ENCODE measurements around the gene MCC. TPM values are rescaled to one million over a fixed set of nuclear protein-coding genes. Genes with fewer than 3 reads are reported as not detected.

Gene MCC
- total RNA-seq, 1 donor from 2014 or later, result 20.6 TPM

GRCh38 chr5:113256671-113257452 is 231.4 kb downstream of the MCC start:
- Histone ChIP-seq H3K4me1 (peaks cover 22% of the 10 kb centered on the region), H3K27me3 (ENCODE audit: low read depth) (no peaks in the 10 kb centered on the region), H3K9me3 (no peaks in the 10 kb centered on the region), H3K4me3 (no peak overlapping the region), H3K36me3 (no peaks in the 10 kb centered on the region), H3K27ac (no peak overlapping the region)
- intact Hi-C loops (cut with DNase I), result no loop called here
- TF ChIP-seq, protein P1, sequence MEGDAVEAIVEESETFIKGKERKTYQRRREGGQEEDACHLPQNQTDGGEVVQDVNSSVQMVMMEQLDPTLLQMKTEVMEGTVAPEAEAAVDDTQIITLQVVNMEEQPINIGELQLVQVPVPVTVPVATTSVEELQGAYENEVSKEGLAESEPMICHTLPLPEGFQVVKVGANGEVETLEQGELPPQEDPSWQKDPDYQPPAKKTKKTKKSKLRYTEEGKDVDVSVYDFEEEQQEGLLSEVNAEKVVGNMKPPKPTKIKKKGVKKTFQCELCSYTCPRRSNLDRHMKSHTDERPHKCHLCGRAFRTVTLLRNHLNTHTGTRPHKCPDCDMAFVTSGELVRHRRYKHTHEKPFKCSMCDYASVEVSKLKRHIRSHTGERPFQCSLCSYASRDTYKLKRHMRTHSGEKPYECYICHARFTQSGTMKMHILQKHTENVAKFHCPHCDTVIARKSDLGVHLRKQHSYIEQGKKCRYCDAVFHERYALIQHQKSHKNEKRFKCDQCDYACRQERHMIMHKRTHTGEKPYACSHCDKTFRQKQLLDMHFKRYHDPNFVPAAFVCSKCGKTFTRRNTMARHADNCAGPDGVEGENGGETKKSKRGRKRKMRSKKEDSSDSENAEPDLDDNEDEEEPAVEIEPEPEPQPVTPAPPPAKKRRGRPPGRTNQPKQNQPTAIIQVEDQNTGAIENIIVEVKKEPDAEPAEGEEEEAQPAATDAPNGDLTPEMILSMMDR (IDR thresholded peaks at IDR 0.05), result no peak
- no peak for DNase-seq
- no peak for ATAC-seq

- TF ChIP-seq, protein P1 (IDR thresholded peaks at IDR 0.05), result no peak
- DNase-seq (no peak), ATAC-seq (no peak)
- intact Hi-C loops (cut with DNase I), result no loop called here
- peaks cover 32% of the 10 kb centered on the region for H3K4me1 ChIP-seq
- no peaks in the 10 kb centered on the region for H3K27me3 ChIP-seq (ENCODE audit: low read depth)
- no peak overlapping the region for H3K4me3 ChIP-seq
- H3K36me3 ChIP-seq, result no peaks in the 10 kb centered on the region
- H3K27ac ChIP-seq, result no peak overlapping the region
- H3K9me3 ChIP-seq, result no peaks in the 10 kb centered on the region
Measured at GRCh38 chr5:113255579-113256386, 232.5 kb downstream of the MCC start.

GRCh38 chr5:113255105-113255504 is 233.1 kb downstream of the MCC start:
- TF ChIP-seq, protein P1 (IDR thresholded peaks at IDR 0.05), result no peak
- no peaks in the 10 kb centered on the region for H3K9me3 ChIP-seq
- peak overlapping the region; percentile 25 for H3K27ac ChIP-seq
- no peaks in the 10 kb centered on the region for H3K36me3 ChIP-seq
- DNase-seq (no peak), ATAC-seq (no peak)
- H3K27me3 ChIP-seq (ENCODE audit: low read depth), result no peaks in the 10 kb centered on the region
- intact Hi-C loops (cut with DNase I), result no loop called here
- peaks cover 35% of the 10 kb centered on the region for H3K4me1 ChIP-seq
- no peak overlapping the region for H3K4me3 ChIP-seq

- Histone ChIP-seq H3K27me3 (ENCODE audit: low read depth) (no peaks in the 10 kb centered on the region), H3K36me3 (no peaks in the 10 kb centered on the region), H3K9me3 (no peaks in the 10 kb centered on the region), H3K27ac (no peak overlapping the region), H3K4me1 (peaks cover 38% of the 10 kb centered on the region), H3K4me3 (no peak overlapping the region)
- DNase-seq (no peak), ATAC-seq (no peak)
- intact Hi-C loops (cut with DNase I), result no loop called here
- TF ChIP-seq, protein P1 (IDR thresholded peaks at IDR 0.05), result no peak
Measured at GRCh38 chr5:113253037-113253436, 235.2 kb downstream of the MCC start.

- no peaks in the 10 kb centered on the region for H3K9me3 ChIP-seq
- no peak overlapping the region for H3K4me3 ChIP-seq
- intact Hi-C loops (cut with DNase I), result no loop called here
- ATAC-seq, result no peak
- DNase-seq, result no peak
- H3K27me3 ChIP-seq (ENCODE audit: low read depth), result no peaks in the 10 kb centered on the region
- no peak overlapping the region for H3K27ac ChIP-seq
- no peaks in the 10 kb centered on the region for H3K36me3 ChIP-seq
- TF ChIP-seq, protein P1 (IDR thresholded peaks at IDR 0.05), result no peak
- peaks cover 41% of the 10 kb centered on the region for H3K4me1 ChIP-seq
Measured at GRCh38 chr5:113252066-113252465, 236.2 kb downstream of the MCC start.
